Measurements from ENCODE around the gene DHX8.
"Not testable (repeated sequence)": the region's sequence is repeated elsewhere in the genome, so short reads cannot be mapped to it uniquely, and the experiment has no call there.

The DHX8 gene

DNA sequence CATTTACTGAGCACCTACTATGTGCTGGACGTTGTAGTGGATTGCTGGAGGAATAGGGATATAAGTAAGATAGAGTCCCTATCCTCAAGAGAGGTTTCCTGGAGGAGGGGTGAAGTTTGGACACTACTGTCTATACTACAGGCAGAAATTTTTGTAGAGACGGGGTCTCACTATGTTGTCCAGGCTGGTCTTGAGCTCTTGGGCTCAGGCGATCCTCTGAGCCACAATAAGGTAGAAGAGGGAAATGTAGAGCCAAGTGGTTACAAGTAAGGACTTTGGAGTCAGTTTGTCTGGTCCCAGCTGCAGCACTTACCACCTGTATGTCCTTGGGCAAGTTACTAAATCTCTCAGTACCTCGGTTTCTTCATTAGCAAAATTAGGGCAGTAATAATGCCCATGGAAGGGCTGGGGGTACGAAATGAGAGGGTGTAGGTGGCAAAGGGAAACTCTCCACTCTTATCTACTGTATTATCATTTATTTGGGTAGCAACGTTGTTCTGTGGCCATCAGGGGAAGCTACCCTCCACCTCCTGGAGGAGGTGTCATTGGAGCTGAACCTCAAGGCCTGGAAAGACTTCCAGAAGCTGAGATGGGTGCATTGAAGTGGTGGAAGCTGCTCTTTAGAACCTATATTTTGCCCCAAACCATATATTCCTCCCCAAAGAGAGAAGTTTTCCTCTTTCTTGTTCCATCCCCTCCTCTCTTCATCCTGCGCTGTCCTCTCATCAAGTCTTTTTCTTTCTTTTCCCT lies 34.9 kb upstream of the DHX8 start:
- no peaks in the 10 kb centered on the region for H3K27me3 ChIP-seq (replicated peaks; ENCODE audit: control insufficient read depth, insufficient read depth, low read length)
- no peak overlapping the region for H3K9ac ChIP-seq (ENCODE audit: low read length)
- H3K36me3 ChIP-seq (ENCODE audit: control insufficient read depth, insufficient read depth, low read length, severe bottlenecking): no peaks in the 10 kb centered on the region
- H3K9me3 ChIP-seq (ENCODE audit: control insufficient read depth, low read length): no peaks in the 10 kb centered on the region
- peaks cover 22% of the 10 kb centered on the region for H3K4me1 ChIP-seq (ENCODE audit: control insufficient read depth, insufficient read depth, low read length)
- no peak for DNase-seq (ENCODE audit: low read depth)
- H3K4me3 ChIP-seq (ENCODE audit: low read length): no peak overlapping the region

DNA sequence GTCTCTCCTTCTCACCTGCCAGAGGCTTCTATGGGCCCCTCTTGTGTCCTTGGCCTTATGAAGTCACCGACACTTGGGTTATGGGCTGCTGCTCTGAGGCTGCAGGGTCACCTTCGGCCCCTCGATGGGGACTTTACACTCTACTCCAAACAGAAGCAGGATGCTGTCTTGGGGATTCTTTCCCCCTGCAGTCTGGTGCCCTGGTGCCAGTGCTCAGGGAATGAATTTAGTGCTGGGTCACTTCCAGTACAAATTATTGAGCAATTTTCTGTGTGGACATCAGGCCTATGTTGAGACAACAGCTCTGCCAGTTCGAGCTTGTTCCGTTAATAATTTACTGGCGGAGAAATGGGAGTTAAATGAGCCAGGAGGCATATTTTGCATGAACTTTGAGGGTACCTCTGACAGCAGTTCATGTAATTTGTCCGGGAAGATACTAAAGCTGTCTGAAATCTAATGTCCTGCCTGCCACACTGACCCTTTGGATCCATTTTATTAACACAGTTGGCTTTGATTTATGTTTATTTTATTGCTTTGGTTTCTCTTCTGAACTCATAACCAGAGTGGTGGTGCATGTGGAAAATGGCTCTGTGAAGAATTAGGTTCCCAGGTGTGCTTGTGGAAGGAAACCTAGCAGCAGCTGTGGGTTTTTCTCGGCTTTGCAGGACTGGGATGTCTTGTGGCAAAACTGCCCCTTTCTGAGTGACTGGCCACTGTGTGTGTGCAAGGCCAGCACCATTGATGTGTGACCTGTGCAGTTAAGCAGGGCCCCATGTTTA lies 34.1 kb upstream of the DHX8 start:
- DNase-seq (ENCODE audit: low read depth): peak; percentile 51
- Histone ChIP-seq H3K4me1 (ENCODE audit: control insufficient read depth, insufficient read depth, low read length) (peaks cover 22% of the 10 kb centered on the region), H3K9me3 (ENCODE audit: control insufficient read depth, low read length) (no peaks in the 10 kb centered on the region), H3K36me3 (ENCODE audit: control insufficient read depth, insufficient read depth, low read length, severe bottlenecking) (no peaks in the 10 kb centered on the region), H3K4me3 (ENCODE audit: low read length) (no peak overlapping the region), H3K9ac (ENCODE audit: low read length) (no peak overlapping the region), H3K27me3 (replicated peaks; ENCODE audit: control insufficient read depth, insufficient read depth, low read length) (no peaks in the 10 kb centered on the region)

DNA sequence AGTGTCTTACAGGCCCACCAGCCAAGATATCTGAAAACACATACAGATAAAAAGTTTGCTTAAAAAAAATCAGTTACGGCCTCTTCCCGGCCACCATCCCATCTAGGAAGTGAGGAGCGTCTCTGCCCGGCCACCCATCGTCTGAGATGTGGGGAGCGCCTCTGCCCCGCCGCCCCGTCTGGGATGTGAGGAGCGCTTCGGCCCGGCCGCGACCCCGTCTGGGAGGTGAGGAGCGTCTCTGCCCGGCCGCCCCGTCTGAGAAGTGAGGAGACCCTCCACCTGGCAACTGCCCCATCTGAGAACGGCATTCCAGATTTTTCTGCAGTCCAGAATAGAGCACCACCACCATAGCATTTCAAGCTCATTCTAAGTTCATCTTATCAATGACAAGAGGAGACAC lies 33.0 kb upstream of the DHX8 start:
- not testable (repeated sequence) for H3K27me3 ChIP-seq (replicated peaks; ENCODE audit: control insufficient read depth, insufficient read depth, low read length); H3K9me3 ChIP-seq (ENCODE audit: control insufficient read depth, low read length)

DNA sequence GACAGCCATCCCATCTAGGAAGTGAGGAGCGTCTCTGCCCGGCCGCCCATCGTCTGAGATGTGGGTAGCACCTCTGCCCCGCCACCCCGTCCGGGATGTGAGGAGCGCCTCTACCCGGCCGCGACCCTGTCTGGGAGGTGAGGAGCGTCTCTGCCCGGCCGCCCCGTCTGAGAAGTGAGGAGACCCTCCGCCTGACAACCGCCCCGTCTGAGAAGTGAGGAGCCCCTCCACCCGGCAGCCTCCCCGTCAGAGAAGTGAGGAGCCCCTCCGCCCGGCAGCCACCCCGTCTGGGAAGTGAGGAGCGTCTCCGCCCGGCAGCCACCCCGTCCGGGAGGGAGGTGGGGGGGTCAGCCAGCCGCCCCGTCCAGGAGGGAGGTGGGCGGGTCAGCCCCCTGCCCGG lies 32.0 kb upstream of the DHX8 start:
- H3K4me1 ChIP-seq (ENCODE audit: control insufficient read depth, insufficient read depth, low read length): peaks cover 37% of the 10 kb centered on the region
- H3K9me3 ChIP-seq (ENCODE audit: control insufficient read depth, low read length): not testable (repeated sequence)

More for the DNA sequence above, 33.0 kb upstream of the DHX8 start:
- H3K4me1 ChIP-seq (ENCODE audit: control insufficient read depth, insufficient read depth, low read length): peaks cover 31% of the 10 kb centered on the region
- DNase-seq (ENCODE audit: low read depth); H3K36me3 ChIP-seq (ENCODE audit: control insufficient read depth, insufficient read depth, low read length, severe bottlenecking); H3K4me3 ChIP-seq (ENCODE audit: low read length); H3K9ac ChIP-seq (ENCODE audit: low read length): not testable (repeated sequence)

DNA sequence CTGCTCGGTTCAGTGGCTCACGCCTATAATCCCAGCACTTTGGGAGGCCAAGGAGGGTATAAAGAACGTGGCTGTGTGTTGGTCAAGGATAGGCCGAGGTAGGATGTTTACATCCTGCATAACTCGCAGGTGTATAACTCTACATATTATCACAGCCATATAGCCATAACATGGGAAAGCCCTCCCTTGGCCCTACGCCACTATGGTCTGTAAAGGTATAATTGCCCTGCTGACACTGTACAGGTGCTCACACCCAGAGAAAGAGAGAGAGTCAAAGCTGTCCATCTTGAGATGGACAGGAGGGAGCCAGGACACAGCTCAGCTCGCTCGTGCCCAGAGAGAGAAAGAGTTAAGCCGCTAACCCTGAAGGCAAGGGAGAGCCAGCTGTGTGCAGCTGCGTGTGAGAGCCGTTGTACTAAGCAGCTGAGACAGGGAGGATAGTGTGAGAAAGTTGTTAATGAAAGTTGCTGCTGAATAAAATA lies 30.4 kb upstream of the DHX8 start:
- no peak overlapping the region for H3K9ac ChIP-seq (ENCODE audit: low read length)
- H3K4me1 ChIP-seq (ENCODE audit: control insufficient read depth, insufficient read depth, low read length): peaks cover 46% of the 10 kb centered on the region
- H3K9me3 ChIP-seq (ENCODE audit: control insufficient read depth, low read length): no peaks in the 10 kb centered on the region
- H3K36me3 ChIP-seq (ENCODE audit: control insufficient read depth, insufficient read depth, low read length, severe bottlenecking): no peaks in the 10 kb centered on the region
- no peak overlapping the region for H3K4me3 ChIP-seq (ENCODE audit: low read length)
- H3K27me3 ChIP-seq (replicated peaks; ENCODE audit: control insufficient read depth, insufficient read depth, low read length): no peaks in the 10 kb centered on the region
- no peak for DNase-seq (ENCODE audit: low read depth)

More for the DNA sequence above, 32.0 kb upstream of the DHX8 start:
- not testable (repeated sequence) for H3K36me3 ChIP-seq (ENCODE audit: control insufficient read depth, insufficient read depth, low read length, severe bottlenecking); H3K27me3 ChIP-seq (replicated peaks; ENCODE audit: control insufficient read depth, insufficient read depth, low read length); H3K4me3 ChIP-seq (ENCODE audit: low read length); H3K9ac ChIP-seq (ENCODE audit: low read length); DNase-seq (ENCODE audit: low read depth)

DNA sequence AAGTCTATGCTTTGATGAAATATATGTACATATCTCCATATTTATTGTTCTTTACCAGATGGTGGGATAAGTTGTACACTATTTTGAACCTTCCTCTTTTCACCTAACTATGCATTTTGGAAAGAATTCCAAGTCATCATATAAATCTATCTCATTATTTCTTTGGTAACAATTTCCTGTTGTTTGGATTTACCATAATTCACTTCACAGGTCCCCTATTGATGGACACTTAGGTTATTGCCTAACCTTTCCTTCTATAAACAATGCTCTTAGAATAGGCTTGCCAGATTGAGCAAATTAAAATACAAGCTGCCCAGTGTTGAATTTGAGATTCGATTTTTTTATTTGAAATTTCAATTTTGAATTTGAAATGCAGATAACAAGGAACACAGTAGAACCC lies 28.9 kb upstream of the DHX8 start:
- H3K4me1 ChIP-seq (ENCODE audit: control insufficient read depth, insufficient read depth, low read length): peaks cover 34% of the 10 kb centered on the region
- H3K36me3 ChIP-seq (ENCODE audit: control insufficient read depth, insufficient read depth, low read length, severe bottlenecking): no peaks in the 10 kb centered on the region
- no peak for DNase-seq (ENCODE audit: low read depth)
- H3K4me3 ChIP-seq (ENCODE audit: low read length): no peak overlapping the region
- H3K27me3 ChIP-seq (replicated peaks; ENCODE audit: control insufficient read depth, insufficient read depth, low read length): no peaks in the 10 kb centered on the region
- H3K9ac ChIP-seq (ENCODE audit: low read length): no peak overlapping the region
- no peaks in the 10 kb centered on the region for H3K9me3 ChIP-seq (ENCODE audit: control insufficient read depth, low read length)

DNA sequence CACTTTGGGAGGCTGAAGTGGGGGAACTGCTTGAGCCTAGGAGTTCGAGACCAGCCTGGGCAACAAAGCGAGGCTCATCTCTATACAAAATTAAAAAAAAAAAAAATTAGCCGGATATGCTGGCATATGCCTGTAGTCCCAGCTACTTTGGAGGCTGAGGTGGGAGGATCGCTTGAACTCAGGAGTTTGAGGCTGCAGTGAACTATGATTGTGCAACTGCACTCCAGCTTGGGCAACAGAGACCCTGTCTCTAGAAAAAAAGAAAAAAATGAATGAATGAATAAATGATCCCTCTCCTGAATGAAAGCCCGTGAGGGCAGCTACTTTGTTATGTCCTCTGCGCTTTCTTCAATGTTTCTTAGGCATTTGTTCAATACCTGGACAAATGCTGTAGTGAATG lies 27.7 kb upstream of the DHX8 start:
- no peaks in the 10 kb centered on the region for H3K36me3 ChIP-seq (ENCODE audit: control insufficient read depth, insufficient read depth, low read length, severe bottlenecking)
- H3K9me3 ChIP-seq (ENCODE audit: control insufficient read depth, low read length): no peaks in the 10 kb centered on the region
- H3K27me3 ChIP-seq (replicated peaks; ENCODE audit: control insufficient read depth, insufficient read depth, low read length): no peaks in the 10 kb centered on the region
- peaks cover 31% of the 10 kb centered on the region for H3K4me1 ChIP-seq (ENCODE audit: control insufficient read depth, insufficient read depth, low read length)
- H3K9ac ChIP-seq (ENCODE audit: low read length): no peak overlapping the region
- no peak overlapping the region for H3K4me3 ChIP-seq (ENCODE audit: low read length)
- DNase-seq (ENCODE audit: low read depth): no peak

DNA sequence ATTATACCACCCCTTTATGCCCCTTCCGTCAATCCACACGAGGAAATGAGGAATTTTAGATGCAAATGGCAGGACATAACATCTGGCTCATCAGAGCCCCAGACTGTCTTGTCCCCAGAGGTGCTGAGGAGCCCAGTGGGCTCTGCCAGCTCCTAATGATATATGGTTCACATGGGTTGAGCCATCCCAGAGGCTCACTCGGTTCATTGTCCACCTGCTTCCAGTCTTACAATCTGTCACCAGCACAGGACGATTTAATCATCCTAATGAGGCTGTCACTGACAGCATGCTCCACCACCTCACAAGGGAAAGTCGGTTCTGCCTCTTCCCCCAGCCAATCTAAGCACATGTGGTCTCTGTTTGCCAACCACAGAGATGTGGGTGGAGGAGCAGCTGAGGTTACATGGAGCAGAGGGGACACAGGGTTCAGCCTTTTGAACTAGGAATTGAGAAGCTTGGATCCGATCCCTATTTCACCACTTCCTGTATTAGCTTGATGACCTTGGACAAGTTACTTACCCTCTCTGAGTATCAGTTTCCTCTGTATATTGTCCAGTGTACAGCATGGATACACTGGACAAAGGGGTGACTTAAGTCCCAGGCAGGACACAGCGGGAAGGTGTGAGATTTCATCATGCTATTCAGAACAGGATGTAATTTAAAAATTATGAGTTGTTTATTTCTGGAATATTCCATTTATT lies 27.0 kb upstream of the DHX8 start:
- no peak overlapping the region for H3K9ac ChIP-seq (ENCODE audit: low read length)
- H3K4me1 ChIP-seq (ENCODE audit: control insufficient read depth, insufficient read depth, low read length): peaks cover 31% of the 10 kb centered on the region
- no peaks in the 10 kb centered on the region for H3K36me3 ChIP-seq (ENCODE audit: control insufficient read depth, insufficient read depth, low read length, severe bottlenecking)
- H3K27me3 ChIP-seq (replicated peaks; ENCODE audit: control insufficient read depth, insufficient read depth, low read length): no peaks in the 10 kb centered on the region
- H3K4me3 ChIP-seq (ENCODE audit: low read length): no peak overlapping the region
- H3K9me3 ChIP-seq (ENCODE audit: control insufficient read depth, low read length): no peaks in the 10 kb centered on the region
- DNase-seq (ENCODE audit: low read depth): peak; percentile 26

DNA sequence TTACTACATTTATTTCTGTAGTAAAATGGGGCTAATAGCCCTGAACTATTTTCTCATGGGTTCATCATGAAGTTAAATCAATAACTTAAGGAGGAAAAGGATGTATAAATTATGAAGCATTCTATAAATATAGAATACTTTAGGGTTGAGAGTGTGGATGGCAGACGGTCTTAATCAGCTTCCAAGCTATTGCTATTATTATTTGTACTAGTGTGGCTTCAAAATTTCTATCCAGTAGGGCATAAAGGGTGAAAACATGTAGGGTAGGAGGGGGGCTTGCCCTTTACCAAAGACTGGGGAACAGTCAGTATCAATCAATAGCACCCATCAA lies 26.4 kb upstream of the DHX8 start:
- no peak for DNase-seq (ENCODE audit: low read depth)
- Histone ChIP-seq H3K9me3 (ENCODE audit: control insufficient read depth, low read length) (no peaks in the 10 kb centered on the region), H3K27me3 (replicated peaks; ENCODE audit: control insufficient read depth, insufficient read depth, low read length) (no peaks in the 10 kb centered on the region), H3K9ac (ENCODE audit: low read length) (no peak overlapping the region), H3K4me1 (ENCODE audit: control insufficient read depth, insufficient read depth, low read length) (peaks cover 31% of the 10 kb centered on the region), H3K36me3 (ENCODE audit: control insufficient read depth, insufficient read depth, low read length, severe bottlenecking) (no peaks in the 10 kb centered on the region), H3K4me3 (ENCODE audit: low read length) (no peak overlapping the region)

DNA sequence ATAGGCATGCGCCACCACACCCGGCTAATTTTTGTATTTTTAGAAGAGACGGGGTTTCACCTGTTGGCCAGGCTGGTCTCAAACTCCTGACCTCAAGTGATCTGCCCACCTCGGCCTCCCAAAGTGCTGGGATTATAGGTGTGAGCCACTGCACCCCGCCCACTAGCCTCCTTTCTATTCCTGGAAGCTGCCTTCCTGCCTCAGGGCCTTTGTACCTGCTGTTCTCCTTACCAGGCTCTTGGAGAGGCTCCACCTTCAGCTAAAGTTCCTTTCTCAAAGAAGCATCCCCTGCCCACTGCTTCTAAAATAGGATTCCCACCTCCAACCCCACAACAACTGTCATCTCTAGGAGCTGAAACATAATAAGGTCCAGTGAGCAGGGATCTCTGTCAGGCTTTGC lies 23.9 kb upstream of the DHX8 start:
- not testable (repeated sequence) for H3K4me3 ChIP-seq (ENCODE audit: low read length); H3K9me3 ChIP-seq (ENCODE audit: control insufficient read depth, low read length); H3K9ac ChIP-seq (ENCODE audit: low read length); H3K27me3 ChIP-seq (replicated peaks; ENCODE audit: control insufficient read depth, insufficient read depth, low read length); H3K36me3 ChIP-seq (ENCODE audit: control insufficient read depth, insufficient read depth, low read length, severe bottlenecking); DNase-seq (ENCODE audit: low read depth)
- H3K4me1 ChIP-seq (ENCODE audit: control insufficient read depth, insufficient read depth, low read length): peaks cover 37% of the 10 kb centered on the region

DNA sequence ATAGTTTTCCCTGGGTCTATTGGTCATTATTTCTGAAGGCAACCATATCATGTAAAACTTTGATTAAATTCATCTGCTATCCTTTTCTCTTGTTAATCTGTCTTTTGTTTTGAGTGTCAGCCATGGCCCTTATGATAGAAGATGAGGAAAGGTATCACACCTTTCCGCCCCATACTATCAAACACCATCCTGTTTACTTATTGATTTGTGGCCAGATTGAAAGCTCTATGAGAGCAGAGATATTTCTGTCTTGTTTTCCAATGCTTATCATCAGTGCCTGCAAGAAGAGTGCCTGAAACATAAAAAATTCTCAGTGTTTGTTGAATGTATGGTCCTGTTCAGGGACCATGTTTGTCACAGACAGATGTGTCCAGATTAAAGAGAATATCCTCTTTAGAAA lies 22.6 kb upstream of the DHX8 start:
- DNase-seq (ENCODE audit: low read depth): no peak
- no peak overlapping the region for H3K4me3 ChIP-seq (ENCODE audit: low read length)
- H3K9ac ChIP-seq (ENCODE audit: low read length): no peak overlapping the region
- no peaks in the 10 kb centered on the region for H3K9me3 ChIP-seq (ENCODE audit: control insufficient read depth, low read length)
- no peaks in the 10 kb centered on the region for H3K36me3 ChIP-seq (ENCODE audit: control insufficient read depth, insufficient read depth, low read length, severe bottlenecking)
- no peaks in the 10 kb centered on the region for H3K27me3 ChIP-seq (replicated peaks; ENCODE audit: control insufficient read depth, insufficient read depth, low read length)
- peaks cover 43% of the 10 kb centered on the region for H3K4me1 ChIP-seq (ENCODE audit: control insufficient read depth, insufficient read depth, low read length)
